GM18520 (cell line): ENCODE results near the gene TRPM4.
"Not testable (repeated sequence)": the region's sequence is repeated elsewhere in the genome, so short reads cannot be mapped to it uniquely, and the experiment has no call there.

Experiments used
- ATAC-seq: cut with Tn5 transposase; IDR thresholded peaks from one replicate; pipeline ENCODE4 v1.9.1; 2021; ENCODE audit not compliant: unreplicated experiment

TRPM4 gene

DNA sequence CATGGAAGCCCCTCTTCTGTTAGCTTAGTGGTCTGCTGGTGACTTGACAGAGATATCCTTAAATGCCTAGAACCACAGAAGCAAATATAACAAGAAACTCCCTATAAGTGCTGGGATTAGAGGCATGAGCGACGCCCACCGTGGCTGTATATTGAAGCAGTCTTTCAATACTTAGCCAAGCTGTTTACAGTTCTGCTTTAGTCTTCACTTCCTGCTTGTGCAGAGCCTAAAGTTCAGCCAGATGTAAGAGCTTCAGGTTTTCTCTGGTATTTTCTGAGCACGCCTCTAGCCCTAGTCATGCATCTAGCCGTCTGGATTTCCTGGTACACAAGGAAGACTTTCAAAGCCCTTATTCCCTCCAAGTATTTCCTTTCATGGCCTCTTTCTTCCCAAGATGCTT lies 28.5 kb downstream of the TRPM4 start:
- ATAC-seq, result no peak

- ATAC-seq, result no peak
Observed at GRCh38 chr19:49188626-49189200, 31.1 kb downstream of the TRPM4 start.

DNA sequence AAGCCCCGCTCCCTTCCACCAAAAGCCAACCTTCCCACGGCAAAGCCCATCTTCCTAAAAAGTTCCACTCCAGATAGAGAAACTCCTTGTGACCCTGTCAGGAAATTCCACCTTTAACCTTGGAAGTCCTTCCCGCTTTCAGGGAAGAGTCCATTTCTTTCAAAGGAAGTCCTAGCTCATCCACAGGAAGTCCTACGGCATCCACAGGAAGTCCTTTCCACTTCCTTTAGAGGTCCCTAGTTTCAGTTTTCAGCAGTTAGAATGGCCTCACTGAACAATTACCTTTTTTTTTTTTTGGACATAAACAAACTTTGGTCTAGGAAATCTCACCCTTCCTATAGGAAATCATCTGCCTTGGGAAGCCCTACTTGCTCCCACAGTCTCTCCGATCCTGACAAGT lies 31.7 kb downstream of the TRPM4 start:
- ATAC-seq, result no peak

DNA sequence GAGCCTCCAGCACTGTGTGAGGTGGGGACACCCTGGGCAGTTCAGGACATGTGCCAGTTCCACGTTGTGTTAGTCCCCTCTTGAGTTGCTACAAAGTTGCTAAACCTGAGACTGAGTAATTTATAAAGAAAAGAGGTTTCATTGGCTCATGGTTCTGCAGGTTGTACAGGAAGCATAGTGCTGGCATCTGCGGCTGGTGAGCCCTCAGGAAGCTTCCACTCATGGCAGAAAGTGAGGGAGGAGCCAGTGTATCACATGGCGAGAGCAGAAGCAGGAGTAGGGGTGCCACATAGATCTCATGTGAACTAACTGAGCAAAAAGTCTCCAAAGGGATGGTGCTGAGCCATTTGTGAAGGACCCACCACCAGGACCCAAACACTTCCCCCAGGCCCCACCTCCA lies 33.2 kb downstream of the TRPM4 start:
- ATAC-seq, result no peak

- no peak for ATAC-seq
Observed at GRCh38 chr19:49193822-49194394, 36.3 kb downstream of the TRPM4 start.

DNA sequence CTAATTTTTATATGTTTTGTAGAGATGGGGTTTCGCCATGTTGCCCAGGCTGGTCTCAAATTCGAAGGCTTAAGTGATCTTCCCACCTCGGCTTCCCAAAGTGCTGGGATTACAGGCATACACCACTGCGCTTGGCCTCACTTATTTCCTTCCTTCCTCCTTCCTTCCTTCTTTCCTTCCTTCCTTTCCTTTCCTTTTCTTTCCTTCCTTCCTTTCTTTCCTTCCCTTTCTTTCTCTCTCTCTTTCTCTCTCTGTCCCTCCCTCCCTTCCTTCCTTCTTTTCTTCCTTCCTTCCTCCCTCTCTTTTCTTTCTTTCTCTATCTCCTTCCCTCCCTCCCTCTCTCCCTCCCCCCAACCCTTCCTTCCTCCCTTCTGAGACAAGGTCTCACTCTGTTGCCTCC lies 36.8 kb downstream of the TRPM4 start:
- no peak for ATAC-seq

DNA sequence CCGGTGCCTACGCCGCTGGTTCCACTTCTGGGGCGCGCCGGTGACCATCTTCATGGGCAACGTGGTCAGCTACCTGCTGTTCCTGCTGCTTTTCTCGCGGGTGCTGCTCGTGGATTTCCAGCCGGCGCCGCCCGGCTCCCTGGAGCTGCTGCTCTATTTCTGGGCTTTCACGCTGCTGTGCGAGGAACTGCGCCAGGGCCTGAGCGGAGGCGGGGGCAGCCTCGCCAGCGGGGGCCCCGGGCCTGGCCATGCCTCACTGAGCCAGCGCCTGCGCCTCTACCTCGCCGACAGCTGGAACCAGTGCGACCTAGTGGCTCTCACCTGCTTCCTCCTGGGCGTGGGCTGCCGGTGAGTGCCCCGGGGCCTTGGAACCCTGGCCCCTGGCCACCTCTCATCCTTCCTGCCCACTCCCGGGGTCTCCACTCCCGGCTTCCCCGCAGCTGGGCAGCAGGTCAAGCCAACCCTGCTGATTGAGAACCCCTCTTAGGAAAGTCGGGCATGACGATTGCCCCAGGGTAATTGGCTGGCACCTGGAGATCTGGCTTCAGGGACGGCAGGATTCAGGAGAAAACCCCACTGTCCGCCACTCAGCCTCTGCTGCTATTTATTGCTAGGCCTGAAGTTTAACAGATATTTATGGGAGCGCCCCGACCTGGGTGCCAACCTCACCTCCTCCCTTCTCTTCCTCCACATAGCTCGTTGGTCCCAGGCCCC lies 39.1 kb downstream of the TRPM4 start:
- no peak for ATAC-seq

GRCh38 chr19:49200238-49200862 lies 42.8 kb downstream of the TRPM4 start:
- no peak for ATAC-seq

- no peak for ATAC-seq
Observed at GRCh38 chr19:49201042-49201441, 43.5 kb downstream of the TRPM4 start.

- no peak for ATAC-seq
Observed at GRCh38 chr19:49205114-49205513, 47.5 kb downstream of the TRPM4 start.

- not testable (repeated sequence) for ATAC-seq
Observed at GRCh38 chr19:49209502-49209901, 51.9 kb downstream of the TRPM4 start.

DNA sequence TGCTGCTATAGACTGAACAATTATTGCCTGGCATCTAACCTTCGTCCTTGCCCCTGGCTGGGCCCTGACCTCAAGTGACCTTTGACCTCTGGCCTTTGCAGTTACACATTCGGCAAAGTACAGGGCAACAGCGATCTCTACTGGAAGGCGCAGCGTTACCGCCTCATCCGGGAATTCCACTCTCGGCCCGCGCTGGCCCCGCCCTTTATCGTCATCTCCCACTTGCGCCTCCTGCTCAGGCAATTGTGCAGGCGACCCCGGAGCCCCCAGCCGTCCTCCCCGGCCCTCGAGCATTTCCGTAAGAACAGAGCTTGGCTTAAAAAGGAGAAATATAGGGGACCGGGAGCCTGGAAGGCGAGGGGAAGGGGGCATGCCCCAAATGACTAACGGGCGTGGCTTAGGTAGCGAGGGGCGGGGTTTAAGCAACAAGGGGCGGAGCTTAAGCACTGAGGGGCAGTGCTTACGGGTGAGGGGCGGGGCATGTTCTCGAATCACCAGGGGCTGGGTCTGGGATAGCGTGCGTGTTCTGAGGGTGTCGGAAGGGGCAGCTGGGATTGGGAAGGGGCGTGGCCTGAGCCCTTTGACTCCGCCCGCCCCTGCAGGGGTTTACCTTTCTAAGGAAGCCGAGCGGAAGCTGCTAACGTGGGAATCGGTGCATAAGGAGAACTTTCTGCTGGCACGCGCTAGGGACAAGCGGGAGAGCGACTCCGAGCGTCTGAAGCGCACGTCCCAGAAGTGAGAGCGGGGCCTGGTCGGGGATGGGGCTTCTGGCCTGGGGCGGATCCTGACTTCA lies 52.7 kb downstream of the TRPM4 start:
- ATAC-seq, result no peak

- ATAC-seq, result no peak
Observed at GRCh38 chr19:49210901-49211451, 53.4 kb downstream of the TRPM4 start.

- no peak for ATAC-seq
Observed at GRCh38 chr19:49212016-49212701, 54.6 kb downstream of the TRPM4 start.

DNA sequence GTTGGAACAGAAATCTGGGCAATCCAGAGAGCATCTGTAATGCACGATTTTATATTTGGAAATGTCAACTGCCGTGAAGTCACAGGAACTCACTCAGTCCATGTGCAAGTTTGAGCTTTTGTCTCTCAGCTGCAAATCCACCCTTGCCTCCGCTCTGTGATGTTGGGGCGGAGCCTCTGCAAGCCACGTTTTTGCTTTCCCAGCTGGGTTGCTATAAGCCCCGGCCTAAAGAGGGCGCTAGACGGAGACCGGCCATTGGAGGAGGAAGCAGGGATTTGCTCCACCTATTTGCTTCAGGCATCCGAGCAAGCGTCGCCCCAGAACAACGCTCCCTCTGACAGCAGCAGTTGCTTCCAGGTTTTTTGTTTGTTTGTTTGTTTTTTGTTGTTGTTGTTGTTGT lies 56.2 kb downstream of the TRPM4 start:
- ATAC-seq, result no peak

- ATAC-seq, result no peak
Observed at GRCh38 chr19:49214701-49215100, 57.1 kb downstream of the TRPM4 start.

GRCh38 chr19:49216071-49216470 lies 58.5 kb downstream of the TRPM4 start:
- no peak for ATAC-seq

GRCh38 chr19:49217382-49217781 lies 59.8 kb downstream of the TRPM4 start:
- ATAC-seq, result no peak

DNA sequence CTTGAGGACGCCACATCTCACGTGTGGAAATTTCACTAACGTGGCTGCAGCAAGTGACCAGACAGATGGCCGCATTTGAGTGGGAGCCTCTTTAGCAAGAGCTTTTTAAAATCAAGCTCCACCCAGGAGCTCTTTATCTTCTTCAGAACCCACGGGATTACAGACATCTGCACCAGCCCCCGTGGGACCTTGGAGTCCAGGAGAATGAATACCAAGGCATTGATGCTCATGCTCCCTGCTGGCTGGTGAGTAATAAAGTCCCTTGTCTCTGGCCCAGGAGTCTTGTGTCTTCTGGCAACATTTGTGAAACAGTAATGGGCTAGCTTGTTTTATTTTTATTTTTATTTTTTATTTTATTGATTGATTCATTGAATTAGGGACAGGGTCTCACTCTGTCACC lies 64.4 kb downstream of the TRPM4 start:
- no peak for ATAC-seq

DNA sequence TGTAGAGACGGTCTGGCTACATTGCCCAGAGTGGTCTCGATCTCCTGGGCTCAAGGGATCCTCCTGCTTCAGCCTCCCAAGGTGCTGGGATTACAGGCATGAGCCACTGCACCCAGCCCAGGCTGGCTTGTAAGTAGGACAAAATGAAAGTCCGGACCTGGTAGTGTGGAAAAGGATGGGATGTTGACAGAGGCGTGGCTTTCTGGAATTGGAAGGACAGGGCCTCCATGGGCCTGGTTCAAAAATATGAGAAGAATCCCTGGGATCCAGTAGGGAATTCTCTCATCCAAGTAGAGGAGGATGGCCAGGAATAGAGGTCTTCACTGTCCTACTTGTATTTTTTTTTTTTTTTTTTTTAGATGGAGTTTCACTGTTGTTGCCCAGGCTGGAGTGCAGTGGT lies 64.9 kb downstream of the TRPM4 start:
- no peak for ATAC-seq

DNA sequence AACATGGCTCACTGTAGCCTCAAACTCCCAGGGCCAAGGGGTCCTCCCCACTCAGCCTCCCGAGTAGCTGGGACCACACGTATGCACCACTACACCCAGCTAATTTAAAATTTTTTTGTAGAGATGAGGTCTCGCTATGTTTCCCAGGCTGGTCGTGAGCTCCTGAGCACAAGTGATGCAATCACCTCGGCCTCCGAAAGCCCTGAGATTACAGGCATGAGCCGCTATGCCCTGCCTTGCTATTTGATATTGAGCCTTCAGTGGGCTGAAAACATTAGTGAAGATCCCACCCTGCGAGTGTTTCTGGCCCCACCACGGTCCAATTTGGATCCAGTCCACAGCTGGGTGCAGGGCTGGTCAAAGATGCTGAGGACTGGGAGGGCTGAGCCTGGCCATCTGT lies 65.9 kb downstream of the TRPM4 start:
- ATAC-seq, result no peak
